HTR-8/SVneo (cell line): ENCODE results near the gene ANKRD36C.
A peak's percentile ranks its signal among the peaks of the same experiment; 100 is the strongest.
"Not testable (repeated sequence)": the region's sequence is repeated elsewhere in the genome, so short reads cannot be mapped to it uniquely, and the experiment has no call there.

Experiments used
- DNase-seq: peaks from one replicate; pipeline ENCODE4 v3.0.0; 2011; ENCODE audit warnings: low spot score, mixed read lengths; ENCODE audit not compliant: insufficient read length
- FAIRE-seq: peaks from 2 replicates; lab custom pipeline; 2011; peaks lifted over from hg19 to GRCh38; lab: Jason Lieb, UNC

ANKRD36C gene

GRCh38 chr2:95817521-95817920 lies 174.1 kb downstream of the ANKRD36C start:
- FAIRE-seq, DNase-seq: not testable (repeated sequence)

- DNase-seq, FAIRE-seq: not testable (repeated sequence)
Observed at GRCh38 chr2:95813311-95813710, 178.3 kb downstream of the ANKRD36C start.

- DNase-seq, result no peak
- no peak for FAIRE-seq
Observed at GRCh38 chr2:95799892-95800291, 191.7 kb downstream of the ANKRD36C start.

DNA sequence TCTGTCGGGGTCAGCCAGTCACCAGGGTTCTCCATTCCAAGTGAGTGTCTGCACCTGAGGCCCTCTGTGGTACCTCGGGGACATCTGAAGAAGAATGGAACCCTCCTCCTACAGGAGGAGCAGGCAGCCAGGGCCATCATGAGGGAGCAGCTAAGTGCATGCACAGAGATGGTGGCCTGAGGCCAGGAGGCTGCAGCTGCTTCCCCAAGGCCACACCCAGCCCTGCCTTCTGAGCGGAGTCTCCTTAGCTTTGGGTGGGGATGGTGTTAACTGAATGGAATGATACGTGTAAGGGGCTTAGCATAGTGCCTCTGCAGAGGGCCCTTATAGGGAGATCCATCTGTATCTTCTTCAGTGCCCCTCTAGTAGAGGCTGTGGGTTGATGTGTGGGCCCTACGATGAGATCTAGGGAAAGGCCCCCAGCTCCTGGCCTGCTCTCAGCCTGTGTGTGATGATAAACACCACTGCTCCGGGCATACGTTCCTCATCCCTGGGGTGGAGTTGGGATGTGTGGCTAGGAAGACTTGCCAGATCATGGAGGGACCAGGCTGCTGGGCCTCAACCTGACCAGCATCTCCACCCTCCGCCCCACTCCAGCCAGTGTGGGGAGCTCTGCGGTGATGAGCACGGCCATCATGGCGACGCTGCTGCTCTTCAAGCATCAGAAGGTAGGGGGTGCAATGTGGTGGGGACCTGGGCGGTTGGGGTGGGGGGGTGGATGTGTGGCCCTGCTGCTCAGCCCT lies 192.3 kb downstream of the ANKRD36C start:
- FAIRE-seq, result not testable (repeated sequence)

GRCh38 chr2:95796249-95797099 lies 195.2 kb downstream of the ANKRD36C start:
- FAIRE-seq, result peak; percentile 71
- DNase-seq, result not testable (repeated sequence)

More for the DNA sequence above, 192.3 kb downstream of the ANKRD36C start:
- not testable (repeated sequence) for DNase-seq

DNA sequence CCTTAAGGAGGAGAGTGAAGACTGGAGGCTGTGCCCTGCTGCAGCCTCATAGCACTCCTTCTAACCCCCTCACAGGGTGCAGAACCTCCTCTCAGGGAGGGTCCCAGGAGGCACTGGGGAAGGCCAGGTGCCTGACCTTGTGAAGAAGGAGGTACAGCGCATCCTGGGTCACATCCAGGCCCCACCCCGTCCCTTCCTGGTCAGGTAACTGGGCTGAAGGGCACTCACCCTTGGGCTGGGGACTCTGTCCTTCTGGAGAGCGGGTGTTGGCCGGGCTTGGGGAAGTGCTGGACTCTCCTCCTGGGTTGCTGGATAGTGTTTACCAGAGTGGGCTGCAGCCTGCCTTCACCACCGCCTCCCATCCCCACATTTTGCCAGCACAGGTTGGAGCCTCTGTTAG lies 197.7 kb downstream of the ANKRD36C start:
- DNase-seq, result not testable (repeated sequence)
- FAIRE-seq, result peak; percentile 94

- FAIRE-seq, result peak; percentile 57
- not testable (repeated sequence) for DNase-seq
Observed at GRCh38 chr2:95790180-95790579, 201.4 kb downstream of the ANKRD36C start.

GRCh38 chr2:95789385-95789784 lies 202.2 kb downstream of the ANKRD36C start:
- FAIRE-seq, result peak; percentile 23
- DNase-seq, result not testable (repeated sequence)

GRCh38 chr2:95788642-95789041 lies 203.0 kb downstream of the ANKRD36C start:
- FAIRE-seq, result peak; percentile 97
- DNase-seq, result not testable (repeated sequence)
